ENCODE data around the gene PALS2. TPM values are rescaled to one million over a fixed set of nuclear protein-coding genes. Genes with fewer than 3 reads are reported as not detected.

PALS2 gene, protein sequence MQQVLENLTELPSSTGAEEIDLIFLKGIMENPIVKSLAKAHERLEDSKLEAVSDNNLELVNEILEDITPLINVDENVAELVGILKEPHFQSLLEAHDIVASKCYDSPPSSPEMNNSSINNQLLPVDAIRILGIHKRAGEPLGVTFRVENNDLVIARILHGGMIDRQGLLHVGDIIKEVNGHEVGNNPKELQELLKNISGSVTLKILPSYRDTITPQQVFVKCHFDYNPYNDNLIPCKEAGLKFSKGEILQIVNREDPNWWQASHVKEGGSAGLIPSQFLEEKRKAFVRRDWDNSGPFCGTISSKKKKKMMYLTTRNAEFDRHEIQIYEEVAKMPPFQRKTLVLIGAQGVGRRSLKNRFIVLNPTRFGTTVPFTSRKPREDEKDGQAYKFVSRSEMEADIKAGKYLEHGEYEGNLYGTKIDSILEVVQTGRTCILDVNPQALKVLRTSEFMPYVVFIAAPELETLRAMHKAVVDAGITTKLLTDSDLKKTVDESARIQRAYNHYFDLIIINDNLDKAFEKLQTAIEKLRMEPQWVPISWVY
- total RNA-seq: 10 to 100 TPM; 45.0 to 46.1 TPM
- polyA plus RNA-seq (2013, experiment 1 of 2): 22.3 TPM
- 20.5 TPM for polyA plus RNA-seq (2013, experiment 2 of 2)
- long read RNA-seq, experiment 1, full-length matches to known transcripts: 2 of 16 reads
- long read RNA-seq, experiment 1, partial matches to known transcripts: 3 of 16 reads
- long read RNA-seq, experiment 1, other reads (novel, unspliced or antisense): 11 of 16 reads
- long read RNA-seq, experiment 2, full-length matches to known transcripts: 11 of 23 reads
- long read RNA-seq, experiment 2, partial matches to known transcripts: 2 of 23 reads
- long read RNA-seq, experiment 2, other reads (novel, unspliced or antisense): 10 of 23 reads
- long read RNA-seq, experiment 3, full-length matches to known transcripts: 1 of 7 reads
- long read RNA-seq, experiment 3, partial matches to known transcripts: 1 of 7 reads
- long read RNA-seq, experiment 3, other reads (novel, unspliced or antisense): 5 of 7 reads
- long read RNA-seq, experiment 4, partial matches to known transcripts: 3 of 3 reads
- long read RNA-seq, experiment 4, other reads (novel, unspliced or antisense): 0 of 3 reads

DNA sequence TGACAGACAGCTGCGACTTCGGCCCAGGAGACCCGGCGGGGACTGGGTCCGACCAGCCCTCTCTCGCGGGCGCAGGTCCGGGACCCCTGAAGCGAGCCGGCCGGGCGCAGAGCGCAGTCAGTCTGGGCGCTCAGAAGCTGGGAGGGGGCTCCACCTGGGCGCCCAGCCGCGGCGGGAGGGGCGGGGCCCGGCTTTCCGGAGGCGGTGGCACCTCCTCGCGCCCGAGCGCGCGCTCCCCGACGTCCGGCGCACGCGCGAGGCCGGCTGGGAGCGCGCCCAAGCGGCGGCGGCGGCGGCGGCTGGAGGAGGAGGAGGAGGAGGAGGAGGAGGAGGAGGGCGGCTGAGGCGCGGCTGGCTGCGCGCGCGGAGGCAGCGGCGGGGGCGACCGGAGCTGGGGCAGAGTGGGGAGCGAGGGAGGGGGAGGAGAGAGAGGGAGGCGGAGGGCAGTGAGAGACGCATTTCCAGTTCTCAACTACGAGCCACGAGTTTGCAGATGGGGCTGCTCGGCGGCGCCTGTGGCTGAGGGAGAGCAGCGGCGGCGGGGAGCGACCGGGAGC, at the start of gene PALS2:
Gene PALS2, plus strand, starts transcription at position 456 of the 557 bp plus-strand sequence. CDS start 50,216 bp downstream, outside the sequence.
- WGBS, 2 experiments (ENCODE audit: insufficient coverage in 1 of 2, insufficient read length in 1 of 2): 0% methylated on average over 8 to 55 of the region's 69 CpGs
- H3K27ac ChIP-seq (ENCODE audit: low read depth, low read length): peak within 1 kb of the TSS; percentile 47
- Mint-ChIP-seq H3K4me1 (peaks cover 52% of the 10 kb centered on the region), H3K9me3 (no peaks in the 10 kb centered on the region), H3K36me3 (ENCODE audit: low read depth) (no peaks in the 10 kb centered on the region), H3K4me3 (peak within 1 kb of the TSS; percentile 97), H3K27ac (peak within 1 kb of the TSS; percentile 94), H3K27me3 (ENCODE audit: insufficient read depth) (peaks cover 29% of the 10 kb centered on the region)
- no peaks in the 10 kb centered on the region for H3K36me3 ChIP-seq (ENCODE audit: control insufficient read depth, insufficient read depth, low read length)
- H3K9me3 ChIP-seq (ENCODE audit: control insufficient read depth, low read length): no peaks in the 10 kb centered on the region
- peaks cover 15% of the 10 kb centered on the region for H3K4me1 ChIP-seq (ENCODE audit: control insufficient read depth, insufficient read depth, low read length)
- TF ChIP-seq, protein P1, sequence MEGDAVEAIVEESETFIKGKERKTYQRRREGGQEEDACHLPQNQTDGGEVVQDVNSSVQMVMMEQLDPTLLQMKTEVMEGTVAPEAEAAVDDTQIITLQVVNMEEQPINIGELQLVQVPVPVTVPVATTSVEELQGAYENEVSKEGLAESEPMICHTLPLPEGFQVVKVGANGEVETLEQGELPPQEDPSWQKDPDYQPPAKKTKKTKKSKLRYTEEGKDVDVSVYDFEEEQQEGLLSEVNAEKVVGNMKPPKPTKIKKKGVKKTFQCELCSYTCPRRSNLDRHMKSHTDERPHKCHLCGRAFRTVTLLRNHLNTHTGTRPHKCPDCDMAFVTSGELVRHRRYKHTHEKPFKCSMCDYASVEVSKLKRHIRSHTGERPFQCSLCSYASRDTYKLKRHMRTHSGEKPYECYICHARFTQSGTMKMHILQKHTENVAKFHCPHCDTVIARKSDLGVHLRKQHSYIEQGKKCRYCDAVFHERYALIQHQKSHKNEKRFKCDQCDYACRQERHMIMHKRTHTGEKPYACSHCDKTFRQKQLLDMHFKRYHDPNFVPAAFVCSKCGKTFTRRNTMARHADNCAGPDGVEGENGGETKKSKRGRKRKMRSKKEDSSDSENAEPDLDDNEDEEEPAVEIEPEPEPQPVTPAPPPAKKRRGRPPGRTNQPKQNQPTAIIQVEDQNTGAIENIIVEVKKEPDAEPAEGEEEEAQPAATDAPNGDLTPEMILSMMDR (conservative IDR thresholded peaks at IDR 0.05): no peak
- H3K4me3 ChIP-seq (ENCODE audit: low read length): peak within 1 kb of the TSS; percentile 98
- H3K27me3 ChIP-seq (ENCODE audit: control insufficient read depth, insufficient read depth, low read length, poor library complexity, severe bottlenecking): peaks cover 25% of the 10 kb centered on the region
- peak; percentile 93 for DNase-seq
- H3K9ac ChIP-seq (ENCODE audit: extremely low read depth, low read length, poor library complexity, severe bottlenecking): peak within 1 kb of the TSS; percentile 76

DNA sequence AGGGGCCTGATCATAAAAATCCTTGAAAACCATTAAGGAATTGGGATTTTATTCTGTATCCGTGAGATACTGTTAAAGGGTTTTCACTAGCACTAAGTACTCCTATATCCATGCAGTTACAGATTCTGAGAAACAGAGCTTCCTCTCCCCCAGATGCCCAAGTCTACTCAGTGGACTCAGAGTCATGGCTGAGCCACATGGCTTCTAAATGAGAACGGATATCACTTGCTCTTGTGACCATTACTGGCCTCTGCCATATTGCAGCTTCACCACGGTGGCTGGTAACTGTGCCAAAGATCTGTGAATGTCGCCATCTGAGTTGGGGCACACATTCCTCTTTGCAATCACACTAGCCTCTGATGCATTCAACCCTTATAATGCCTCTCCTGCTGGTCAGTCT, 42.0 kb upstream of the PALS2 start:
- no peaks in the 10 kb centered on the region for H3K36me3 ChIP-seq (ENCODE audit: control insufficient read depth, insufficient read depth, low read length)
- no peak overlapping the region for H3K4me3 Mint-ChIP-seq

More for the DNA sequence above, 42.0 kb upstream of the PALS2 start:
- Mint-ChIP-seq H3K4me1 (peaks cover 6% of the 10 kb centered on the region), H3K36me3 (ENCODE audit: low read depth) (no peaks in the 10 kb centered on the region), H3K27ac (no peak overlapping the region), H3K9me3 (no peaks in the 10 kb centered on the region), H3K27me3 (ENCODE audit: insufficient read depth) (no peaks in the 10 kb centered on the region)
- Histone ChIP-seq H3K27ac (ENCODE audit: low read depth, low read length) (no peak overlapping the region), H3K9me3 (ENCODE audit: control insufficient read depth, low read length) (no peaks in the 10 kb centered on the region), H3K9ac (ENCODE audit: extremely low read depth, low read length, poor library complexity, severe bottlenecking) (no peak overlapping the region), H3K4me1 (ENCODE audit: control insufficient read depth, insufficient read depth, low read length) (no peaks in the 10 kb centered on the region), H3K27me3 (ENCODE audit: control insufficient read depth, insufficient read depth, low read length, poor library complexity, severe bottlenecking) (no peaks in the 10 kb centered on the region), H3K4me3 (ENCODE audit: low read length) (no peak overlapping the region)
- TF ChIP-seq, protein P1 (conservative IDR thresholded peaks at IDR 0.05): no peak
- no peak for DNase-seq
- 88 to 90% methylated on average over 4 of the region's 4 CpGs for WGBS, 2 experiments (ENCODE audit: insufficient coverage in 1 of 2, insufficient read length in 1 of 2)

All from endodermal cell (in vitro differentiated cells).